Heart right ventricle (tissue), 16 donors: Measurements from ENCODE around the gene CHCHD3. TPM values are rescaled to one million over a fixed set of nuclear protein-coding genes. Genes with fewer than 3 reads are reported as not detected.

Source experiments
- ATAC-seq, 8 donors: fragments of 200-7000 bp; cut with Tn5 transposase; one replicate each; pipeline ENCODE4 v1.9.1; 2020; ENCODE audit warnings: mild to moderate bottlenecking in 8 of 8, moderate library complexity in 8 of 8, moderate number of reproducible peaks in 1 of 8
- DNase-seq, 2 donors: peaks; one replicate each; pipeline ENCODE4 v3.0.0-alpha.2; 2020
- H3K27ac ChIP-seq, 10 donors: fragments of 200-600 bp; sonication (generic) in 2 of 10; one replicate each; pipeline versions ENCODE4 v1.5.0 to v1.8.0; 2020 to 2022; ENCODE audit warnings: mild to moderate bottlenecking in 3 of 10
- H3K27me3 ChIP-seq, 7 donors: fragments of 200-600 bp; one replicate each; pipeline ENCODE4 v1.8.0; 2021 to 2022; ENCODE audit warnings: mild to moderate bottlenecking in 2 of 7
- H3K36me3 ChIP-seq, 9 donors: fragments of 200-600 bp; sonication (generic) in 1 of 9; one replicate each; pipeline versions ENCODE4 v1.5.0 to v1.8.0; 2020 to 2022; ENCODE audit warnings: mild to moderate bottlenecking in 2 of 9
- H3K4me1 ChIP-seq, 9 donors: fragments of 200-600 bp; sonication (generic) in 1 of 9; one replicate each; pipeline versions ENCODE4 v1.5.0 to v1.8.0; 2020 to 2022; ENCODE audit warnings: mild to moderate bottlenecking in 4 of 9
- H3K4me3 ChIP-seq, 10 donors: fragments of 200-600 bp; sonication (generic) in 2 of 10; one replicate each; pipeline versions ENCODE4 v1.5.0 to v1.8.0; 2020 to 2022; ENCODE audit warnings: mild to moderate bottlenecking in 7 of 10, moderate library complexity in 2 of 10
- H3K9me3 ChIP-seq, 11 donors: fragments of 200-600 bp in 10 of 11; sonication (generic) in 2 of 11; one replicate each; pipeline versions ENCODE4 v1.5.0 to v1.8.0; 2013 to 2022; ENCODE audit warnings: mild to moderate bottlenecking in 2 of 11, control low read depth in 1 of 11, moderate library complexity in 1 of 11
- CTCF ChIP-seq, 9 donors: fragments of 200-600 bp; sonication (generic) in 2 of 9; IDR thresholded peaks; one replicate each; pipeline versions ENCODE4 v1.5.0 to v1.8.0; 2021 to 2022; ENCODE audit warnings: antibody characterized with exemption in 9 of 9, mild to moderate bottlenecking in 5 of 9, moderate library complexity in 1 of 9
- WGBS, 2 donors: extraction: QIAGEN DNeasy Blood & Tissue Kit; methylation state at CpG; one replicate each; pipeline ENCODE4 v1.1.7; 2013; ENCODE audit warnings: inconsistent platforms in 1 of 2; 5-methylcytosine and 5-hydroxymethylcytosine counted together
- intact Hi-C, 10 donors: fragments of 100-400 bp; cut with DNase I; formaldehyde crosslinking; loops; one replicate each; pipeline versions ENCODE4 v1.11.1 to v1.14.2; 2022
- polyA plus RNA-seq, 2 donors: library from polyadenylated mRNA; stranded (reverse); fragments of 200-250 nt; gene quantifications; one replicate each; pipeline ENCODE4 v1.2.3, GENCODE V29; 2013
- total RNA-seq, 10 donors: library from RNA; stranded (reverse); fragmentation: NEBNext Ultra II Directional in 3 of 10; extraction: Animal tissue kit (Norgen Biotek cat#: 25700) in 3 of 10; gene quantifications; one replicate each; pipeline versions ENCODE4 v1.2.1 to v1.2.4, GENCODE V29; 2021 to 2023
- donor health status: Arrhythmogenic right ventricular cardiomyopathy.
- donor health status: ischemic (EF 13 %, LVEDD 7.1; RV severe dilation, severe dysfunction).
- donor health status: healthy with polysubstance abuse.
- donor health status: DM: no; HTN: yes; CAD: no.
- donor health status: DM: no; HTN: no; CAD: no.
- donor health status: ischemic (EF 25% LVEDD 6.9; RV normal size, moderate dysfunction).
- donor health status: ischemic (EF 25% LVEDD 5.7; RV mildly dilated, moderate dysfunction).
- donor health status: healthy.
- donor health status: DM: yes; HTN: yes; CAD: no.
- donor health status: Ischemic cardiomyopathy.
- donor health status: ischemic (EF 35%, LVEDD 5.7; RV mildly dilated, moderate dysfunction).
- donor health status: nonischemic (EF 11% LVEDD 7.7; RV severe dilation, severe dysfunction).
- donor health status: DM: yes; HTN: yes; CAD: no.
- donor health status: PGD.
- donor health status: ischemic (EF 29% LVEDD 5.4; RV normal size, mild dysfunction).
- donor health status: nonischemic (EF 23%, LVEDD 6.1; RV moderate dilation, normal function).

The CHCHD3 gene
- total and polyA plus RNA-seq, 12 donors = 42.6 to 215 (median 185) TPM

- no peak for DNase-seq
- intact Hi-C loops = no loop called here
- no peak for ATAC-seq
- TF ChIP-seq CTCF (IDR thresholded peaks at IDR 0.05) = no peak
- Histone ChIP-seq H3K36me3 (peaks cover 0 to 1% (median 0%) of the 10 kb centered on the region in 9 donors), H3K4me3 (no peak overlapping the region), H3K9me3 (no peaks in the 10 kb centered on the region), H3K4me1 (peaks cover 0 to 23% (median 3%) of the 10 kb centered on the region in 9 donors), H3K27me3 (no peaks in the 10 kb centered on the region), H3K27ac (no peak overlapping the region)
- WGBS, 2 donors = 82 to 85% methylated on average over 2 of the region's 2 CpGs
Measured at GRCh38 chr7:132877573-132877972, 204.3 kb downstream of the CHCHD3 start.

- whole genome bisulfite sequencing, 2 donors = 86 to 100% methylated on average over 1 of the region's 1 CpG
- no peak for TF ChIP-seq CTCF (IDR thresholded peaks at IDR 0.05)
- Histone ChIP-seq H3K4me1 (peaks cover 0 to 20% (median 3%) of the 10 kb centered on the region in 9 donors), H3K9me3 (no peaks in the 10 kb centered on the region), H3K27me3 (no peaks in the 10 kb centered on the region), H3K27ac (no peak overlapping the region), H3K36me3 (peaks cover 0 to 2% (median 0%) of the 10 kb centered on the region in 9 donors), H3K4me3 (no peak overlapping the region)
- ATAC-seq = no peak
- DNase-seq = no peak
- intact Hi-C loops = no loop called here
Measured at GRCh38 chr7:132876576-132876975, 205.3 kb downstream of the CHCHD3 start.

- no peaks in the 10 kb centered on the region for H3K27me3 ChIP-seq
- H3K9me3 ChIP-seq = no peaks in the 10 kb centered on the region
- no peak for ATAC-seq
- no peak for TF ChIP-seq CTCF (IDR thresholded peaks at IDR 0.05)
- no peak for DNase-seq
- intact Hi-C loops = no loop called here
- peaks cover 0 to 7% (median 0%) of the 10 kb centered on the region in 9 donors for H3K4me1 ChIP-seq
- H3K27ac ChIP-seq = no peak overlapping the region
- WGBS, 2 donors = 82 to 83% methylated on average over 5 of the region's 5 CpGs
- no peak overlapping the region for H3K4me3 ChIP-seq
- H3K36me3 ChIP-seq = peaks cover 0 to 2% (median 0%) of the 10 kb centered on the region in 9 donors
Measured at GRCh38 chr7:132872034-132872433, 209.9 kb downstream of the CHCHD3 start.

- DNase-seq = no peak
- 90 to 91% methylated on average over 6 of the region's 6 CpGs for WGBS, 2 donors
Measured at GRCh38 chr7:132871419-132871818, 210.5 kb downstream of the CHCHD3 start.

More at GRCh38 chr7:132871419-132871818, 210.5 kb downstream of the CHCHD3 start:
- Histone ChIP-seq H3K4me1 (peaks cover 0 to 10% (median 5%) of the 10 kb centered on the region in 9 donors), H3K27me3 (no peaks in the 10 kb centered on the region), H3K9me3 (no peaks in the 10 kb centered on the region), H3K4me3 (no peak overlapping the region), H3K36me3 (peaks cover 0 to 2% (median 0%) of the 10 kb centered on the region in 9 donors), H3K27ac (no peak overlapping the region)
- intact Hi-C loops = no loop called here
- ATAC-seq = no peak
- no peak for TF ChIP-seq CTCF (IDR thresholded peaks at IDR 0.05)
